RWPE2 (cell line): ENCODE measurements around the gene HYI.

Experiments used
- ATAC-seq: fragments of 200-7000 bp; cut with Tn5 transposase; 3 replicates; pipeline ENCODE4 v1.9.1; 2021; ENCODE audit warnings: low read depth
- DNase-seq: peaks from one replicate; pipeline ENCODE4 v3.0.0-alpha.2; 2020; ENCODE audit warnings: low spot score
- H3K27ac ChIP-seq: fragments of 450-650 bp; 2 replicates; pipeline ENCODE4 v1.5.1; 2017; ENCODE audit warnings: mild to moderate bottlenecking; ENCODE audit not compliant: poor library complexity, severe bottlenecking
- H3K27me3 ChIP-seq: fragments of 250-450 bp; sonication (Bioruptor Pico); 2 replicates; pipeline ENCODE4 v1.5.1; 2021; ENCODE audit warnings: mild to moderate bottlenecking, moderate library complexity; ENCODE audit not compliant: insufficient read depth, poor library complexity, severe bottlenecking
- H3K36me3 ChIP-seq: fragments of 250-450 bp; sonication (Bioruptor Pico); 2 replicates; pipeline ENCODE4 v1.5.1; 2020; ENCODE audit warnings: low read depth, mild to moderate bottlenecking, moderate library complexity
- H3K4me1 ChIP-seq: fragments of 250-450 bp; sonication (Bioruptor Pico); 2 replicates; pipeline ENCODE4 v1.5.1; 2021; ENCODE audit warnings: mild to moderate bottlenecking, moderate library complexity; ENCODE audit not compliant: insufficient read depth, poor library complexity, severe bottlenecking
- H3K4me3 ChIP-seq: fragments of 250-450 bp; sonication (Bioruptor Pico); 2 replicates; pipeline ENCODE4 v1.5.1; 2021; ENCODE audit warnings: mild to moderate bottlenecking, moderate library complexity; ENCODE audit not compliant: severe bottlenecking
- H3K9me3 ChIP-seq: fragments of 250-450 bp; sonication (Bioruptor Pico); 2 replicates; pipeline ENCODE4 v1.5.1; 2021; ENCODE audit warnings: mild to moderate bottlenecking, moderate library complexity; ENCODE audit not compliant: severe bottlenecking
- CTCF ChIP-seq: fragments of 450-650 bp; IDR thresholded peaks from one replicate; pipeline ENCODE4 v1.5.1; 2017; ENCODE audit warnings: mild to moderate bottlenecking, moderate library complexity; ENCODE audit not compliant: poor library complexity, severe bottlenecking

HYI gene

DNA sequence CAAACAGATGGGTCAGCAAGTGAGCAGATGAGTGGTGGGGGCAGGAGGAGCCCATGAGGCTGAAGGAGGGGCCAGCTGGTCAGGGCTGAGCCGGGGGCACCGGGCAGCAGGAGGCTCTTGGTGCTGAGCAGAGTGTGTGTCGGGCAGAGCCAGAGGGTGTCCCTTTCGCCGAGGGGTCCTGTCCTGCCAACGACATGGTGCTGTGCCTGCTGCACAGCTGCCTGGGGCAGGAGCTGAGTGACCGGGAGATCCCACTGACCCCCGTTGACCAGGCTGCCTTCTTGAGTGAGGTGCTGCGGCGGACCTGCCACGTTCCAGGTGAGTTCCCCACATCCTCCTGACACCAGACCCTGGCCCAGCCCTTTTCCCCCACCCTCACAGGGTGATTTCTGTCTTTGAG lies 27.5 kb downstream of the HYI start:
- DNase-seq (no peak), ATAC-seq (no peak)
- Histone ChIP-seq H3K4me1 (peaks cover 5% of the 10 kb centered on the region), H3K9me3 (no peaks in the 10 kb centered on the region), H3K36me3 (peaks cover 87% of the 10 kb centered on the region), H3K27ac (no peak overlapping the region), H3K4me3 (no peak overlapping the region), H3K27me3 (no peaks in the 10 kb centered on the region)
- TF ChIP-seq CTCF = no peak

- H3K4me1 ChIP-seq = peaks cover 5% of the 10 kb centered on the region
- DNase-seq = no peak
- TF ChIP-seq CTCF = no peak
- H3K36me3 ChIP-seq = peaks cover 87% of the 10 kb centered on the region
- ATAC-seq = no peak
- H3K4me3 ChIP-seq = no peak overlapping the region
- no peaks in the 10 kb centered on the region for H3K9me3 ChIP-seq
- H3K27me3 ChIP-seq = no peaks in the 10 kb centered on the region
- H3K27ac ChIP-seq = peak overlapping the region; percentile 87
These were observed 28.7 kb downstream of the HYI start for GRCh38 chr1:43425045-43425444.

DNA sequence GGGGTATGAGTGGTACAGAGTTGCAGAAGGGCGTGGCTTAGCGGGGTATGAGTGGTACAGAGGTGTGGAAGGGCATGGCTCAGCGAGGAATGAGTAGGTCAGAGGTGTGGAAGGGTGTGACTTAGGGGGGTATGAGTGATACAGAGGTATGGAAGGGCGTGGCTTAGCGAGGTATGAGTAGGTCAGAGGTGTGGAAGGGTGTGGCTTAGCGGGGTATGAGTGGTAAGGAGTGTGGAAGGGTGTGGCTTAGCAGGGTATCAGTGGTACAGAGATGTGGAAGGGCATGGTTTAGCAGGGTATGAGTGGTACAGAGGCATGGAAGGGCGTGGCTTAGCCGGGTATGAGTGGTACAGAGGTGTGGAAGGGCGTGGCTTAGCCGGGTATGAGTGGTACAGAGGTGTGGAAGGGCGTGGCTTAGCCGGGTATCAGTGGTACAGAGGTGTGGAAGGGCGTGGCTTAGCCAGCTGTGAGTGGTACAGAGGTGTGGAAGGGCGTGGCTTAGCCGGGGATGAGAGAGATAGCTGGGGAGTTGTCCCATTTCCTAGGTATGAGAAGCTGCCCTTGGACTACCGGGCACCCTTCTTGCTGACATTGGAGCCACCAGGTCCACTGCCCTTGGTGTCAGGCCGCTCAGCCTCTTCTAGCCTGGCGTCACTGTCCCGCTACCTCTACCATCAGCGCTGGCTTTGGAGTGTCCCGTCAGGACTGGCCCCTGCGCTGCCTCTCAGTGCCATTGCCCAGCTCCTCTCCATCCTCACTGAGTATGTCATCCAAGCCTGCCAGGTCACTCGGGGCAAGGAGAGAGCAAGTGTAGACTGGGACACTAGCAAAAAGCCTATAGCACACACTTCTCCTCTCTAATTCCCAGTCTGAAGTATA lies 29.8 kb downstream of the HYI start:
- Histone ChIP-seq H3K4me3 (no peak overlapping the region), H3K4me1 (peaks cover 5% of the 10 kb centered on the region), H3K36me3 (peaks cover 88% of the 10 kb centered on the region), H3K27me3 (no peaks in the 10 kb centered on the region), H3K9me3 (no peaks in the 10 kb centered on the region), H3K27ac (peak overlapping the region; percentile 87)
- DNase-seq = peak; percentile 91
- peak; percentile 90 for ATAC-seq
- no peak for TF ChIP-seq CTCF

DNA sequence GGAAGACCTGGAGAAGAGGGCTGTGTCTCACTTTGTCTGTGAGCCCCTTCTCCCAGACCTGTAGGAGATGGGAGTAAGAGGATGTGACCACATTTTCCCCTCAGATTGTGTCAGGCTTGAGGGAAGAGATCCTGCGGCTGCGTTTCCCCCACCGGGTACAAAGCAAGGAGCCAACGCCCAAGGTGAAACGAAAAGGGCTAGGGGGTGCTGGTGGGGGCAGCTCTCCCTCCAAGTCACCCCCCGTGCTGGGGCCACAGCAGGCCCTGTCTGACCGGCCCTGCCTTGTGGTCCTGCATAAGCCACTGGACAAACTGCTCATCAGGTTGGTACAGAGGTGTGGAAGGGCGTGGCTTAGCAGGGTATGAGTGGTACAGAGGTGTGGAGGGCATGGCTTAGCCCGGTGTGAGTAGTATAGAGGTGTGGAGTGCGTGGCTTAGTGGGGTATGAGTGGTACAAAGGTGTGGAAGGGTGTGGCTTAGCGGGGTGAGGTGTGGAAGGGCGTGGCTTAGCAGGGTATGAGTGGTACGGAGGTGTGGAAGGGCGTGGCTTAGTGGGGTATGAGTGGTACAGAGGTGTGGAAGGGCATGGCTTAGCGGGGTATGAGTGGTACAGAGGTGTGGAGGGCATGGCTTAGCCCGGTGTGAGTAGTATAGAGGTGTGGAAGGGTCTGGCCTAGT lies 30.6 kb downstream of the HYI start:
- DNase-seq (no peak), ATAC-seq (peak; percentile 5; the same call in 2 of the 3 replicates)
- TF ChIP-seq CTCF = no peak
- Histone ChIP-seq H3K4me1 (peaks cover 5% of the 10 kb centered on the region), H3K9me3 (no peaks in the 10 kb centered on the region), H3K4me3 (no peak overlapping the region), H3K36me3 (peaks cover 88% of the 10 kb centered on the region), H3K27ac (peak overlapping the region; percentile 87), H3K27me3 (no peaks in the 10 kb centered on the region)
